Measurements from ENCODE around the gene MEF2C. TPM values are rescaled to one million over a fixed set of nuclear protein-coding genes. Genes with fewer than 3 reads are reported as not detected.
A peak's percentile ranks its signal among the peaks of the same experiment; 100 is the strongest.

The MEF2C gene
- total RNA-seq, 4 donors from 2014 or later: 51.0 to 78.6 (median 65.7) TPM

GRCh38 chr5:88834131-88834462 is 48.9 kb downstream of the MEF2C start:
- peak overlapping the region in 2 of 3 donors; percentile 54 to 59 for H3K27ac ChIP-seq
- intact Hi-C loops (cut with DNase I): loop anchor here (10.0 kb wide), 1 partner anchor 51 kb away; the partner anchor contains the start of gene MEF2C
- peaks cover 17 to 26% of the 10 kb centered on the region in 2 donors for H3K4me1 ChIP-seq
- DNase-seq: no peak
- H3K4me3 ChIP-seq (replicated peaks in 1 of 3): no peak overlapping the region
- no peaks in the 10 kb centered on the region for H3K36me3 ChIP-seq
- 91 to 95% methylated on average over 2 of the region's 2 CpGs for WGBS, 2 donors
- TF ChIP-seq CTCF (IDR thresholded peaks at IDR 0.05) (no peak), POLR2A (IDR thresholded peaks at IDR 0.05) (no peak)
- no peaks in the 10 kb centered on the region for H3K27me3 ChIP-seq
- no peaks in the 10 kb centered on the region for H3K9me3 ChIP-seq

- peak; percentile 17 for DNase-seq
- no peak for TF ChIP-seq POLR2A (IDR thresholded peaks at IDR 0.05)
- no peak for TF ChIP-seq CTCF (IDR thresholded peaks at IDR 0.05)
- Histone ChIP-seq H3K4me3 (replicated peaks in 1 of 3) (no peak overlapping the region), H3K36me3 (no peaks in the 10 kb centered on the region), H3K27ac (peak overlapping the region; percentile 32 to 59 (median 54)), H3K27me3 (no peaks in the 10 kb centered on the region), H3K9me3 (no peaks in the 10 kb centered on the region), H3K4me1 (peaks cover 17 to 26% of the 10 kb centered on the region in 2 donors)
- intact Hi-C loops (cut with DNase I): loop anchor here (10.0 kb wide), 1 partner anchor 51 kb away; the partner anchor contains the start of gene MEF2C
- 46 to 54% methylated on average over 7 of the region's 7 CpGs for WGBS, 2 donors
Observed at GRCh38 chr5:88833371-88834130, 49.4 kb downstream of the MEF2C start.

GRCh38 chr5:88831816-88832215 is 51.2 kb downstream of the MEF2C start:
- Histone ChIP-seq H3K36me3 (no peaks in the 10 kb centered on the region), H3K27me3 (no peaks in the 10 kb centered on the region), H3K4me3 (replicated peaks in 1 of 3) (no peak overlapping the region), H3K4me1 (peaks cover 17 to 26% of the 10 kb centered on the region in 2 donors), H3K9me3 (no peaks in the 10 kb centered on the region), H3K27ac (no peak overlapping the region)
- 85 to 89% methylated on average over 1 of the region's 1 CpG for WGBS, 2 donors
- TF ChIP-seq CTCF (IDR thresholded peaks at IDR 0.05): no peak
- intact Hi-C loops (cut with DNase I): loop anchor here (10.0 kb wide), 1 partner anchor 53 kb away; the partner anchor contains the start of gene MEF2C
- DNase-seq: no peak

GRCh38 chr5:88830567-88830966 is 52.4 kb downstream of the MEF2C start:
- no peak for DNase-seq
- Histone ChIP-seq H3K36me3 (no peaks in the 10 kb centered on the region), H3K9me3 (no peaks in the 10 kb centered on the region), H3K27me3 (no peaks in the 10 kb centered on the region), H3K27ac (peak overlapping the region in 1 of 3 donors; percentile 39), H3K4me3 (replicated peaks in 1 of 3) (no peak overlapping the region), H3K4me1 (peaks cover 16 to 25% of the 10 kb centered on the region in 2 donors)
- intact Hi-C loops (cut with DNase I): loop anchor here (10.0 kb wide), 1 partner anchor 54 kb away; the partner anchor contains the start of gene MEF2C
- TF ChIP-seq CTCF (IDR thresholded peaks at IDR 0.05) (no peak), POLR2A (IDR thresholded peaks at IDR 0.05) (no peak)

- TF ChIP-seq CTCF (IDR thresholded peaks at IDR 0.05) (no peak), POLR2A (IDR thresholded peaks at IDR 0.05) (no peak)
- Histone ChIP-seq H3K4me3 (replicated peaks in 1 of 3) (no peak overlapping the region), H3K27ac (peak overlapping the region in 2 of 3 donors; percentile 28 to 39), H3K9me3 (no peaks in the 10 kb centered on the region), H3K4me1 (peaks cover 21 to 31% of the 10 kb centered on the region in 2 donors), H3K36me3 (no peaks in the 10 kb centered on the region), H3K27me3 (no peaks in the 10 kb centered on the region)
- intact Hi-C loops (cut with DNase I): loop anchor here (10.0 kb wide), 1 partner anchor 55 kb away; the partner anchor contains the start of gene MEF2C
- no peak for DNase-seq
- WGBS, 2 donors: 77 to 84% methylated on average over 3 of the region's 3 CpGs
Observed at GRCh38 chr5:88829775-88830174, 53.2 kb downstream of the MEF2C start.
